Uterus (tissue), 2 donors: Measurements from ENCODE around the gene CORO7.

ENCODE experiments used
- POLR2A ChIP-seq, 2 donors: fragments of 450-650 bp; IDR thresholded peaks; one replicate each; pipeline ENCODE4 v1.6.1; 2016; ENCODE audit warnings: antibody characterized with exemption in 2 of 2, mild to moderate bottlenecking in 1 of 2, moderate library complexity in 1 of 2
- TF ChIP-seq, protein P1 (sequence below), 4 experiments: fragments of 200-600 bp in 2 of 4; fragments of 450-650 bp in 2 of 4; sonication (generic) in 2 of 4; IDR thresholded peaks; one replicate each; pipeline ENCODE4 v1.5.1; 2016 to 2019; ENCODE audit warnings: antibody characterized with exemption in 4 of 4, mild to moderate bottlenecking in 2 of 4, moderate library complexity in 1 of 4

DNA sequence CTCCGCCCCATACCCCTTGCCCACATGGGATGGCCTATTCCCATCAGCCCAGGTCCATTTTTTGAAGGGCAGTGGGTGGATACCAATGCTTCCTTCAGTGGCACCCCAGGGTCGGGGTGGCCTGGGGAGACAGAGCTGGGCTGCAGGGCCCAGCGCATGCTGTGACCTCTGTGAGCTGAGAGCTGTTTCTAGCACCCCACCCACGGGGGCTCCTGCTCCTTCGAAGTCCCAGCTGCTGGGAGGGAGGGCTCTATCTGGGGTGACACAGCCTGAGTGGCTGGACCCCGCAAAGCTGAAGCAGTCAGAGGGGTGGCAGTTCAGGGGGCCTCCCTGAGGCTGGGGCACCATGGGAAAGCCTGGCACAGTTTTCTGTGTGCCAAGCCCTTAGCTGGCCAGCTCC lies 76.0 kb downstream of the CORO7 start:
- TF ChIP-seq, protein P1, sequence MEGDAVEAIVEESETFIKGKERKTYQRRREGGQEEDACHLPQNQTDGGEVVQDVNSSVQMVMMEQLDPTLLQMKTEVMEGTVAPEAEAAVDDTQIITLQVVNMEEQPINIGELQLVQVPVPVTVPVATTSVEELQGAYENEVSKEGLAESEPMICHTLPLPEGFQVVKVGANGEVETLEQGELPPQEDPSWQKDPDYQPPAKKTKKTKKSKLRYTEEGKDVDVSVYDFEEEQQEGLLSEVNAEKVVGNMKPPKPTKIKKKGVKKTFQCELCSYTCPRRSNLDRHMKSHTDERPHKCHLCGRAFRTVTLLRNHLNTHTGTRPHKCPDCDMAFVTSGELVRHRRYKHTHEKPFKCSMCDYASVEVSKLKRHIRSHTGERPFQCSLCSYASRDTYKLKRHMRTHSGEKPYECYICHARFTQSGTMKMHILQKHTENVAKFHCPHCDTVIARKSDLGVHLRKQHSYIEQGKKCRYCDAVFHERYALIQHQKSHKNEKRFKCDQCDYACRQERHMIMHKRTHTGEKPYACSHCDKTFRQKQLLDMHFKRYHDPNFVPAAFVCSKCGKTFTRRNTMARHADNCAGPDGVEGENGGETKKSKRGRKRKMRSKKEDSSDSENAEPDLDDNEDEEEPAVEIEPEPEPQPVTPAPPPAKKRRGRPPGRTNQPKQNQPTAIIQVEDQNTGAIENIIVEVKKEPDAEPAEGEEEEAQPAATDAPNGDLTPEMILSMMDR (IDR thresholded peaks at IDR 0.05): no peak
- TF ChIP-seq POLR2A (IDR thresholded peaks at IDR 0.05): no peak
